ENCODE measurements around the gene DHX36.

Gene DHX36

DNA sequence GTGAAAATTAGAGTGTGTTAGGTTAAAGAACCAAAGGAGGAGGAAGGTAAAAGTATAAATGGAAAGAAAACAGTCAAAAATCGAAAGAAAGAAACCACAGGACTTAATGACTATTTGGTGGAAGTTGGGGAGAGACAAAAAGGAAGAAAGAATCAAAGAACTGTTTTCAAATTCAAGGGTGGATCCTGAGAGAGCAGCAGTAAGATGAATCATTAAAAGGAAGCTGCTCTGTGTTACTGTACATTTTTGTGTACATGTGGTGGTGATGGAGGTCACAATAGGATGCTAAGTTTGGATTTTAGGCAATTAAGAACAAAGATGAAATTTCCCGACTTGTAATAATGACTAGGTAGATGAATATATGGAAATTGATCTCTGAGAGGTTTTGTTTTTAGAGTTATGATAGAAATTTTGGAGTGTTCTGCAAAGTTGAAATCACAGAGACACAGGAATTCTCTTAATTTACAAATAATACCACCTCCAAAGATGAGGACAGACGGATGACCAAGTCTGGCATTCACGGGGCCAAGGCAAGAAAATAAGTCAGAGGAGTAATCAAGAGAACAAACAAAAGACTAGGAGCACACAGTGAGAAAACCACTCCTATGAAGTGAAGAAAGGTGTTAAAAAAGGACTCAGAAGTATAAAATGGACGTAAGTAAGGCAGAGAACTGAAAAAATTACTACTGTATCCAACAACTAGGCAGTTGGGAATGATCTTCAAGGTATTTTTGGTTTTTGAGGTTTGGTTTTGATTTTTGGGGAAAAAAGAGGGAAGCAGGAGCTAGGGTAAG, 7.1 kb downstream of the DHX36 start:
- DNase-seq (ENCODE audit: insufficient read length, low spot score) (no peak), FAIRE-seq (peak; percentile 65)
- no peak for TF ChIP-seq POLR2A (IDR thresholded peaks at IDR 0.05; ENCODE audit: low read depth, low read length)

DNA sequence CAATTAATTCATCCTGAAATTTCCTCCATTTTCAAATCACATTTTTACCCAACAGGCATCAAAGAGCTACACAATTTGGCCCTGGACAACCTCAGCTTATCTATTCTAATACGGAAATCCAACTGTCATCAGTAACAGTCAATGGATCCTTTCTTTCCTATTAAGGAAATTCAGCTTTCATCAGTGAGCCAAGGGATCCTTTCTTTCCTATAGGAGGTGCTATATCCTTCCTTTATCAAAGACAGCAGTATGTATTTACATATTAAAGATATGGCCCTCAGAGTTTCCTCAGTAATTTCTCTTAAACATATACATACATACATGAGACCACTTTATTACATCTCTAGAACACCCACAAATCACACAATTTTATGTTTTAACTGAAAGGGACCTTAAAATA, 10.1 kb downstream of the DHX36 start:
- TF ChIP-seq POLR2A (IDR thresholded peaks at IDR 0.05; ENCODE audit: low read depth, low read length): no peak
- FAIRE-seq (no peak), DNase-seq (ENCODE audit: insufficient read length, low spot score) (no peak)

DNA sequence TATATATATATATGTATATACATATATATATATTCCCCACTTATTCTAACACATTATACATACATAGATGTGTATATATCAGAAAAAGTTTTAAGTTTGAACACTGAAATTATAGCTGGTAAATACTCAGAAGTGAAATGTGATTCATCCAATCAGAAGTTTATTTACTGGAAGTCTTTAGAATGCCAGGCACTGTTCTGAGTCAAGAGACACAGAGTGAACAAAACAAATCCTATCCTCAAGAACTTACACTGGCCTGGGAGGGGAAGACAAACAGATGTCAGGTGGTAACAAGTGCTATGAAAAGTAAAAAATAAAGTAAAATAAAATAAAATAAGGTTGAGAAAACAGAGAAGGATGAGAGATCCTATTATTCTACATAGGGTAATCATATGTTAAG, 13.4 kb downstream of the DHX36 start:
- DNase-seq (ENCODE audit: insufficient read length, low spot score): no peak
- no peak for FAIRE-seq
- no peak for TF ChIP-seq POLR2A (IDR thresholded peaks at IDR 0.05; ENCODE audit: low read depth, low read length)

DNA sequence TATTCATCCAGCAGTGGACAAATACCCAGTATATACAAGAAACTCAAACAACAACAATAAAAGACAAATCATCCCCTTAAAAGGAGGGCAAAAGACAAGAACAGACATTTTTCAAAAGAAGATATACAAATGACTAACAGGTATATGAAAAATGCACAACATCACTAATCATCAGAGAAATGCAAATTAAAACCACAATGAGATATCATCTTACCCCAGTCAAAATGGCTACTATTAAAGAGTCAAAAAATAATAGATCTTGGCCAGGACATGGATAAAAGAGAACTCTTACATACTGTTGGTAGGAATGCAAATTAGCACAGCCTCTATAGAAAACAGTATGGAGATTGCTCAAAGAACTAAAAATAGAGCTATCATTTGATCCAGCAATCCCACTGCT, 16.9 kb downstream of the DHX36 start:
- no peak for TF ChIP-seq POLR2A (IDR thresholded peaks at IDR 0.05; ENCODE audit: low read depth, low read length)
- FAIRE-seq: no peak
- no peak for DNase-seq (ENCODE audit: insufficient read length, low spot score)

DNA sequence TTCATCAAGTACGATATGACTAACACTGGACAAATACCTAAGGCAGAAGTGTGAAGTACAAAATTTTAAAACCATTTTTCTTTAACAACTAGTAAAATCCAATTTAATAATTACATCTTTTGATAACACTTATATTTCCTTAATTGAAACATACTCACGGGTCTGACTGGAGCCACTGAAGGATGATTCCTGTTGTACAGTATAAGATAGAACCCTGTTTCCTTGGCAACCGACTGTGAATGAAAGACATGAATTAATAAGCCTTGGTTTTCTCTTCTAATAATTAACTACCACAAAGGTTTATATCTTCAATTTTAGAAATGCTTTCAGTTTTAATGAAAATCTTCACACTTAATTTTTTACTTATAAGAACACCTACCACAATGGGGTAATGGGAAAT, 19.4 kb downstream of the DHX36 start:
- FAIRE-seq (no peak), DNase-seq (ENCODE audit: insufficient read length, low spot score) (no peak)
- no peak for TF ChIP-seq POLR2A (IDR thresholded peaks at IDR 0.05; ENCODE audit: low read depth, low read length)

DNA sequence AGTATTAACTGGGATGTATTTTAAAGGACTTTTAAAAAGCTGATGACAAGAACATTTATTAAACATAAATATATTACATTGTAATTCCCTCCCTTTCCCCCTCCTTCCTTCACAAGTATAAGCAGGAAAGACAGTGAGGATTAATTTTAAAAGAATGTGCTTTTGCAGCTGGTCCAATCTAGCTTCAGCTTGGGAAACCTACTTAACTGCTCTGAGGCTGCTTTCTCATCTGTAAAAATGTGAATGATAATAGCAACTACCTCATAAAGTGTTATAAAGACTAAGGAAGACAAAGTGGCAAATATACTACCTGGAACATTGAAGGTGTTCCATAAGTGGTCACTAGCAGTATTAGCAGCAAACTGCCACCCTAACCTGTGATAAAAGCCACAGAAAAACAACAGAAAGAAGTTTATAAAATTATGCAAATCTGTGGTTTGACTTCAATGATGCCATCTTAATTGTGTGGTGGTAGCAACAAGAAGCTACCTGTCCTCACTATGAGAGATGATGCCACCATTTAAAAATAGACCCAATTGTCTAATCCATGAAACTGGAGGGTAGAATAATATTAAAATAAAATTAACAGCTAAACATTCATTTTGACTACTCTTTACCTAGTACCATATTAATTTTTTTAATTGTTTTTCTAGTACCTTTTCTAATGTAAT, 20.0 kb downstream of the DHX36 start:
- peak; percentile 36 for FAIRE-seq
- no peak for TF ChIP-seq POLR2A (IDR thresholded peaks at IDR 0.05; ENCODE audit: low read depth, low read length)
- no peak for DNase-seq (ENCODE audit: insufficient read length, low spot score)

DNA sequence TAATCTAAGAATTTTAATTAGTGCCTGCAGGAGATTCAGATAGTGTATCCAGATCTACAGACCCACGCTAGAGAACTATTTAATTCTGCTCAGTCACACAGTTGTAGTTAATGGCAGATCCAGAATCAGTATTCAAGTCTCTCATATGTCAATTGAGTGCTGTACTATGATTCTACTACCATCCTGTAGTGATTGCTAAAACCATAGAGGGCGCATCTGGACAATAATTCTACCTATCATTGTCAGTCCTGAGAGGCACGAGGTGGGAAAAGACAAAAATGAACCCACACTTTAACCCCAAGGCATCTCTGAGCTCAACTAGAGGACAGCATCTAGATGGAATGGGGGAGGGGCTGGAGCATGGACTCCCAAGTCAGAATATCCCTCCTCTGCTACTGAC, 22.7 kb downstream of the DHX36 start:
- no peak for FAIRE-seq
- TF ChIP-seq POLR2A (IDR thresholded peaks at IDR 0.05; ENCODE audit: low read depth, low read length): no peak
- DNase-seq (ENCODE audit: insufficient read length, low spot score): no peak

DNA sequence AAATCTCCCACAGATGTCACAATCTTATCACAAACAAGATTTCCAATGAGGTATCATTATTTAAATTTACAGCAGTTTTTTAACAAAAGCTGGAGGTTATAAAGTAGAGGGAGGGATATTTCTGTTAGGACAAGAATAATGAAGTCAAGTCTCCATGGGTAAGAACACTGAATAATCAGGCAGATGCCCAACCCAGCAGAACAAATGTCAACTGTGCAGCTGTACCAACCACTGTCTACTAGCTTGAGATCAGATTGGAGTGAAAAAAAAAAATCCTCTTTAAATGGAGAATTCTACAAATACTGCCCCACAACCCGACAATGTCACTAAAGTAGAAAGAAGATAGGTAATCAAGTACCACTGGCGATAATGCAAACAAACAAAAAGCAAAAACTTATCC, 30.3 kb downstream of the DHX36 start:
- TF ChIP-seq POLR2A (IDR thresholded peaks at IDR 0.05; ENCODE audit: low read depth, low read length): no peak
- FAIRE-seq (no peak), DNase-seq (ENCODE audit: insufficient read length, low spot score) (no peak)

DNA sequence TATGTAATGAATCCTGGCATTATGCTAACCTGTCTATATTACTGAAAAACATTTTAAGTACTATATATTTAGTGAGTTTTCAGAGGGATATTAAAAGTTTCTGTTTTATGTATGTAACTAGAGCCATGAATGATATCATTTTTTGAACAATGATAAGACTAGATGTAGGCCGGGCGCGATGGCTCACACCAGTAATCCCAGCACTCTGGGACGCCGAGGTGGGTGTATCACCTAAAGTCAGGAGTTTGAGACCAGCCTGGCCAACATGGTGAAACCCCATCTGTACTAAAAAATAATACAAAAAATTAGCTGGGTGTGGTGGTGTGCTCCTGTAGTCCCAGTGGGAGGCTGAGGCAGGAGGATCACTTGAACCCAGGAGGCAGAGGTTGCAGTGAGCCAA, 34.1 kb downstream of the DHX36 start:
- FAIRE-seq (no peak), DNase-seq (ENCODE audit: insufficient read length, low spot score) (no peak)
- no peak for TF ChIP-seq POLR2A (IDR thresholded peaks at IDR 0.05; ENCODE audit: low read depth, low read length)

DNA sequence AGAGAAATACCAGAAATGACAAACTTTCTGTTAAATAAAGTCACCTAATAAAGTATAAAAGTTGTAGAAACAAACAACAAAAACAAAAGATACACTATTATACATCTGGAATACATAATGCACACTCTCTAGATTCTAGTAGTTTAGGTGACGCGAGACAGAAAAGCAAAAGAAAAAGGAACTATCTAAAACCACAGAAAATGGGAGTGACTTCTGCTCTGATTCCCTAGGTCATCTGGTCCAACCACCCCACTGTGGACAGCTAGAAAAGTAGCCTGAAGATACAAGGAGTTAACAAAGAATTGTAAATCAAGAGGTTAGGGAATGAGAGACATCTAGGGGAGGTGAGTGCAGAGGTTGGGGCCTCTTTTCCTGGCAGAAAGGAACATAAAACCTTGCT, 39.1 kb downstream of the DHX36 start:
- FAIRE-seq: no peak

DNA sequence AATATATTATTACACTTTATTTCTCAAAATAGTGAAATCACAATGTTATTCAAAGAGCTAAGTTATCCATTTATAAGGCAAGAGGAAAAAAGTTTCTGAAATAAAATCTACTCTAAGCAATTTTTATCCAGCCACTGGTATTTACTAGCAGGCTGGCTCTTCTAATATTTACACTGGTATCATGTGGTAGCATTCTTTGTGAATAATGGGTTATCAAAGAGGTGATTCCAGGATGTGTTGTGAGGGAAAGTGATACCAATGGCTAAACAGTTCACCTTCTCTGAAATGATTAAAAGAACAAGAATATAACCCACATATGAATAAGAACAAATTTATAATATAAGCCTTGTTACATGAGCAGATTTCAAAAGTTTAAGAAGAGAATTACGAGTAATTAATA, 44.1 kb downstream of the DHX36 start:
- TF ChIP-seq POLR2A (IDR thresholded peaks at IDR 0.05; ENCODE audit: low read depth, low read length): no peak
- FAIRE-seq: no peak
- no peak for DNase-seq (ENCODE audit: insufficient read length, low spot score)

More for the DNA sequence above, 39.1 kb downstream of the DHX36 start:
- TF ChIP-seq POLR2A (IDR thresholded peaks at IDR 0.05; ENCODE audit: low read depth, low read length): no peak
- DNase-seq (ENCODE audit: insufficient read length, low spot score): no peak

DNA sequence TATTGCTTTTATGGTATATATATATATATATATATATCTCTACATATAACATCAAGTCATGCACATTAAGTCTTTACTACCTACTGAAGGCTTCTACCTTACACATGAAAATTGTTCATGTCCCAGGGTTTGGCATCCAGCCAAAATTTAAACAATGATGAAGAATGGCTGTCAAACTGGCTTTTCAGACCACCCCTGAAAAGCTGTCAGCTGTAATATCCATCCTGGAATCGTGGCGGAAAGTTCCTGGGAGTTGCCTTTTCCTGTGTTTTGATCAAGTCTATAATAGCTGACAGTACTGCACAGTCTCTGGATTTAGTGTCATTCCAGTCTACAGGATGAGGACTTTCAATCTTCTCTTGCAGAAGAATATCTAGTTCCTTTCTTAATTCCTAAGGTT, 48.3 kb downstream of the DHX36 start:
- FAIRE-seq: no peak
- no peak for TF ChIP-seq POLR2A (IDR thresholded peaks at IDR 0.05; ENCODE audit: low read depth, low read length)
- no peak for DNase-seq (ENCODE audit: insufficient read length, low spot score)

DNA sequence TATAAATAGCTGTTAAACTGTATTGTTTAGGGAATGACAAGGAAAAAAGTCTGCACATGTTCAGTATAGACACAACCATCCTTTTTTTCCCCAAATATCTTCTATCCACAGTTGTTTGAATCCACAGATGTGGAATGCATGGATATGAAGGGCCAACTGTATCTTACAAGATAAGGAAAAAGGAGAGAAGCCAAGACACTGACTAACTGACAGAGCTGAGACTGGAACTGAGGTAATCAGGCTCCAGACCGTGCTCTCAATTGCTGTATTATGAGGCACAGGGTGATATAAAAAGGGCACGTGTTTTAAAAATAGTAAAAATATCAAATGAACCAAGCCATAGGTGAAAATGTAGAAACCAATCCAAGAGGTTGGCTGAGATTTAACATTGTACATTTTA, 49.0 kb downstream of the DHX36 start:
- DNase-seq (ENCODE audit: insufficient read length, low spot score): no peak
- TF ChIP-seq POLR2A (IDR thresholded peaks at IDR 0.05; ENCODE audit: low read depth, low read length): no peak
- no peak for FAIRE-seq

DNA sequence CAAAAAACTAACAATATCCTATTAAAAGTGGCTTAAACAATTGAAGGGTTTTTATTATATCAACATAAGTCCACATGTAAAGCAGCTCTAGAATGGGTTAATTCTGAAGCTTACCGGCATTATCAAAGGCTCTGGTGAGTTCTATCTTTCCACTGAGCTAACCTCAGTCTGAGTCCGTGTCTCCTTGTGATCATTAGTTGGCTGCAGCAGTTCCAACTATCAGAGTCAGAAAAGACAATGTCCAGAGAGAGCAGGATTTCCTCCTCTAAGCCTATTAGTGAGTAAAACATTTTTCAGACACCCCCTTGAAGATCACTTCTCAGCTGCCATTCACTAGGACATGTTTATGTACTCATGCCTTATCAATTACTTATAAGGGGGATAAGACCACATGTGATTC, 49.9 kb downstream of the DHX36 start:
- DNase-seq (ENCODE audit: insufficient read length, low spot score) (no peak), FAIRE-seq (no peak)
- TF ChIP-seq POLR2A (IDR thresholded peaks at IDR 0.05; ENCODE audit: low read depth, low read length): no peak

DNA sequence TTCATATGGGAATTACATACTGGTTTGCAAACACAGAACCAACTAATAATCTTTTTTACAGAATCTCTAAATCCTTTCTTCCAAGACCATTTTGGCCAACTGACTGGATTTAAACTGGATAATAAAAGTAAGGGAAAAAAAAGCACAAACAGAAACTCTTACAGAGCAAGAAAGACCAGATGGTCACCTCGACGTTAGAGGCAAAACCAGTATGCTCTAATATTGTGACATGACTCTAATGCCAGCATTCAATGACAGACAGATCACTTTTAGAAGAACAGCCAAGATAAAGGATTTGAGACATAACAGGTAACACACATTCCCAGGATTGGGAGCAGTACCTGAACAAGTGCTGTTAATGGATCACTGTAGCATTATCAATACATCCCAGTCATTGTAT, 50.9 kb downstream of the DHX36 start:
- no peak for TF ChIP-seq POLR2A (IDR thresholded peaks at IDR 0.05; ENCODE audit: low read depth, low read length)
- DNase-seq (ENCODE audit: insufficient read length, low spot score): no peak
- FAIRE-seq: no peak
